Pons (tissue), 1 donor: ENCODE measurements around the gene DUSP23.

ENCODE experiments used
- DNase-seq: peaks from one replicate; pipeline ENCODE4 v3.0.0-alpha.2; 2016; ENCODE audit warnings: low spot score

Gene DUSP23

GRCh38 chr1:159780583-159781582 is at the start of gene DUSP23:
Gene DUSP23 (plus strand): TSS chr1:159780962. CDS start chr1:159781101, 139 bp downstream.
- peak; percentile 95 for DNase-seq

DNA sequence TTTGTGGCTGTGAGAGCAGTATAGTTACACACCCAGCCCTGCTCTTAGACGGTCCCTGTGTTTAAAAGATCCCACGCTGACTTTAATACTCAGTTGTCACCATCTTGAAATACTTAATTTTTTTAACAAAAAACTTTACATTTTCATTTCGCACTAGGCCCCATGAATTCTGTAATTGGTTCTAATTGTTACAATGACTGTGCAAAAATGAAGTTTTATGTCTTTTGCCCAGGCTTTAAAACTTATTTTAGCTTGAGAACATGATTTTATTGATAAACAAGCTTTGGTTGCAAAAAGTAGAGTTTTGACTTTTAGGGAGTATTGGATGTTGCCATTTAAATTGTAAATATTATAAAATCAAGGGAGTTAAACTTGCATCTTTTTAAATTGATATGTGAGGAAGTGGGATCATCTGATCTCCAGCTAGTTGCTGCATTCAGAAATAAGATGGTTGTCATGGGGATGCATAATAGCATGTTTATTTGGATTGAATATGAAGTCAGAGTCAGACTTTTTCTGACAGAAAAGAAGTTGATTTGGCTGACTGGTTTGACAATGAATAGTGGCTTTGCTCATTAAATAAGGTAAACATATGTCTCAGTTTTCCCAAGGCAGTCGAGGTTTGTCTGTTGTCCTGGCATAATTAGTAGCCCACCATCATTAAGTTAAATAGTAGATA is 43.4 kb upstream of the DUSP23 start:
- DNase-seq = no peak

DNA sequence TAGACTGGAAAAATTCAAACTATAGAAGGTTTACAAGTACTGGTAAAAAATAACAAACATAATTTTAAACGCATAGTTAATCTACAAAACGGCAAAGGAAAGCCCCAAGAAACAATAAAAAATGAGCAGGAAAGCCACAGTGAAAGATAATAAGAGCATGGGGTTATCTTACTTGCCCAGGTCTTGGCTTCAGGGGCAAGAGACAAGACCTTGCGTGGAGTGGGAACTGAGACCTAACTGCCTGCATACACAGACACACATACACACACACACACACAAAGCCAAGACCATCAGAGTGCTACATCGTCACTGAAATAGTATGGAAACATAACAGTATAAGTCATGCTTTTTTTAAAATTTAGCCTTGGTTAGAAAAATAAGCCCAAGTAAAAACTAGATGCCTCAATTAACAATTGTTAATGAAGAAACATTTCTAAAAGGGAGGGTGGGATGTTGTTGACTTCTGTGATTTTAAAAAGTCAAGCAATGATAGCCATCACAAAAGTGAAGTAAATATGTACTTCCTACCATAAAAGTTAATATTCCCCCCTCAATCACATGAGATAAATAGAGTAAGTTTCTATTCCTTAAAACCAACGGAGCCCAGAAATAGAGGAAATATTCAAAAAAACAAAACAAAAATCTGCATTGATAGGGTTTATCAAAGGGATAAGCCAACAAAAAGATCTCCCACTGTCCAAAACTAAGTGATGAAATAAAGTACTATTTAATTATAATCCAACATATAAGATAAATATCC is 36.9 kb upstream of the DUSP23 start:
- DNase-seq = no peak

GRCh38 chr1:159746666-159747065 is 34.1 kb upstream of the DUSP23 start:
- DNase-seq = no peak

DNA sequence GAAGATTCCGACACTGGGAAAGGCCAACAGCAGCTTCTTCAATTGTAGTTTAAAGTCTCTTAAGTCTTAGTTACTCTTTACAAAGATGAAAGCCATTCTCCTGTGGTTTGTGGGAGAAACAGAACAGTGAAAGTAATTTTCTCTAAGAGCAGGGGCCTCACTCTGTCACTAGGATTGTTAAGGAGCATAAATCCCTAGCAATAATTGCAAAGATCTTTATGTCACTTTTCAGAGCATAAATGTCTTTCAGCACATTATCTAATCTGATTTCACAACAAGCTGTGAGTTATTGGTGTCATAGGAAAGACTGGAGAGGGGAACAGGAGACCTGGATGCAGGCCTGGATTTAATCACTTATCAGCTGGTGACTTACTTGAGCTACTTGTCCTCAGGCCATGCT is 32.4 kb upstream of the DUSP23 start:
- no peak for DNase-seq

DNA sequence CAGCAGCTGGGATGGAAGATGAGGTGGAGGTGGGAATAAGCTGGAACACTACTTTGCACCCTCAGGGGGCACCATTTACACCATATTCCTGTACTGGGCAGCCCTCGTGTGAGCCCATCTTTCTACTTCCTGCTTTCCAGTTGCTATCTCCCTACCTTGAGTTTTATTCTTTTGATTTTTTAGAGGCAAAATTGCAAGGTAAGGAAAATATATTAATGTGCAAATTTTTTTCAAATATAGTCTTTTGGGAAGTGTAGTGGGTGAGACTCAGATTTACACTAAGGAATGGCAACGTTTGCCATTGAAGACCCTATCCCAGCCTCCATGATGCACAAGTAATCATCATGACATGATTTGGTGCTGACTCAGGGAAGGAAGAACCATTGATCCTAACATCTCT is 31.1 kb upstream of the DUSP23 start:
- no peak for DNase-seq

- DNase-seq = no peak
Observed at GRCh38 chr1:159750621-159751020, 30.1 kb upstream of the DUSP23 start.

DNA sequence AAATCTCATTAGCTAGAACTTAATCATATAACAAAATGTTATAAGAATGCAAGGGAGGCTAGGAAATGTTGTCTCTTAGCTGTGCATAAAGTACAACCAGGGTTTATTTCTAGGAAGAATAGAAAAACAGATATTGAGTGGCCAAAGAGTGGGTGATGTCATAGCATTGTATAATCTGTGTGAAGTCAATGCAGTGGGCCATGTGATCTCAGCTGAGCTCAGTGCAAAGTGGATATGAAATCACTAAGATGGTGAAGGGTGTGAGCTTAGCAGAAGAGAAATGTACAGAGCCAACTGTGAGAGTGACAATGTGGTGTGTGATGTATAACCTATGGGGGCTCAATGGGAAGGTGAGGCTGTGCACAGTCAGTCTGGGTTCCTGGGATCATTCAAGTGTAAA is 29.7 kb upstream of the DUSP23 start:
- DNase-seq = no peak

DNA sequence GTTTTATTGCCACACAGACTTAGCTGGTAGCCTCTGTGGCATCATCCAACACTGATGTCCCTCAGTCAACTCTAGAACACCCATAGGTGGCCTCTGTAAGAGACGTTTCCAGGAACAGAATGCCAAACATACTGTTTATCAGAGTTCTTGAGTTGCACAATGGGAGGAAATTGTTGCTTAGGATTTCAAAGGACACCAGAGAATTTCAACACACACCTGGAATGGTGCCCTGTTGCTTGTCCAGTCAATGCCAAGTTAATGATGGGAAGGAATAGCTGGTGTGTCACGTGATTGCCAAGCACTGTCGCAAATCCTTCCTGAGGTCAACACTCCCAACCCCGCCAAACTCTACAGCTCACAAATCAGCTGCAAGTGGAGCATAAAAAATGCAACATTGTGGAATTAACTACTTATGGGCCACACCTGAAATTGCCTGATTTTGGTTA is 28.6 kb upstream of the DUSP23 start:
- no peak for DNase-seq

GRCh38 chr1:159753386-159753785 is 27.4 kb upstream of the DUSP23 start:
- DNase-seq = no peak

- DNase-seq = no peak
Observed at GRCh38 chr1:159755451-159756007, 25.2 kb upstream of the DUSP23 start.

DNA sequence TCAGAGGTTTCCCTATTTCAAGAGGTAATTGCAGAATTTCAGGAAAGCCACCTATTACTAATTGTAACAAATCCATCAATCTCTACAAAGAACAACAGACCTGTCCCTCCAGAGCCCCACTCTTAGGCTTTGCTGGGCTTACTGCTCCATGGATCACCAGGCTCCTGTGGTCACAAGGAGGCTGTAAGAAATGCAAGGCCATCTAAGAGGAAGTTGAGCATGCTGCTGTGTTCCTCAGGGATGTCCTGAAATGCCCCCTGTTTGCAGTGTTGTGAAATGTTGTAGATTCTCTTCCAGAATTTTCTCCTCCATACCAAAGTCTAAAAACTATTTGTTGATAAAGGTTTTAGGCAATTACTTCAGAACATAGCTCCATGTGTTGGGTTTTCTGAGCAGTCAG is 24.4 kb upstream of the DUSP23 start:
- DNase-seq = peak; percentile 33

DNA sequence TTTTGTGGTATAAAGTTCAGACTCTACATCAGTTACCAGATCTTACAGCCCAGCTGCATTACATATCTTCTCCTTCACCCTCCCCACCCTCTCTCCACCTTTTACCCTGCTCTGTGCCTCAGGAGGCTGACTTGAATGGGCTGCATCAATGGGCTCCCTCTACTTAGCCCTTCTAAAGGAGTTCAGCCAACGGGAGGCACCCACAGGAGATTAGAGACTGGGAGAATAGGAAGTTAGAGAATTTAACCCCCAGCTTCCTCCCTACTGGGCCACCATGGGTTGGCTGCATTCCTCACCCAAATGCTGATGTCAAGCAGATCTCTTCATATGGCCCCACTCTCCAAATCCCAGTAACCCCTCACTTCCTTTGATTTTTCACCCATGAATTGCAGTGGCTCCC is 17.1 kb upstream of the DUSP23 start:
- no peak for DNase-seq

DNA sequence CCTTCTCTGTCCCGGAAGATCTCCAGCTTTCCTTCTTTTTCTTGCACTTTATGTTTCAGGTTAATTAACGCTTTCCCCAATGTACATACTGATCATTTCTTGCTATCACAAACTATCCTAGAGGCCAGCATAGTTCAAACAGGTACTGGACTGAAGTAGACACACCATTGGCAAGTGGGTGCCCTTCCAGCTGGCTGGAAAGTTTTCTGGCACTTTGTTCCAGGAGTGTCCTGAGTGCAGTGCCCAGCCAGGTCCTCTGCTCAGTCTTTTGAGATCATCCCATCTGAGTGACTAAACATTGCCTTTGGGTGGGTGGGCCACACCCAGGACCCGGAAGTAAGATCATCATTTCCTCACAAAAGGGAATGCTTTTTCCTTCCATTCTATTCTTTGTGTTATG is 15.0 kb upstream of the DUSP23 start:
- no peak for DNase-seq

- no peak for DNase-seq
Observed at GRCh38 chr1:159771127-159771895, 9.5 kb upstream of the DUSP23 start.

DNA sequence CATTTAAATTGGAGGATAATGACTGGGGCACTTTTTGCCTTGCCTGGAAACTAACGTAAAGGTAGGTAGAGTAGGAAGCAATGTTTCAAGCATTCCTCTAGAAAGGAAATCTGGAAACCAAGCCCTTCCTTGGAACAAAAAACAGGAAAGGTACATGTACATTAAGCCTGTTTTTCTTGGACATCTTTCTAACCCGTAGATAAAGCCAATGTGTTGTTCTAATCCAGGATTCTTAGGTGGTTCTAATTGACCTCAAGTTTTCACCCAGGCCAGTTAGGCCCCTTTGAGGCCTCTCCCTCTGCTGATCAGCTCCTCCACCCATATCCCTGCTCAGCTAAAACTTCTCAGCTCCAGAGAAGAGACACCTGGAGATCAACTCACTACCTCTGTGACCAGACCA is 6.3 kb upstream of the DUSP23 start:
- no peak for DNase-seq

GRCh38 chr1:159775716-159776115 is 5.0 kb upstream of the DUSP23 start:
- no peak for DNase-seq

DNA sequence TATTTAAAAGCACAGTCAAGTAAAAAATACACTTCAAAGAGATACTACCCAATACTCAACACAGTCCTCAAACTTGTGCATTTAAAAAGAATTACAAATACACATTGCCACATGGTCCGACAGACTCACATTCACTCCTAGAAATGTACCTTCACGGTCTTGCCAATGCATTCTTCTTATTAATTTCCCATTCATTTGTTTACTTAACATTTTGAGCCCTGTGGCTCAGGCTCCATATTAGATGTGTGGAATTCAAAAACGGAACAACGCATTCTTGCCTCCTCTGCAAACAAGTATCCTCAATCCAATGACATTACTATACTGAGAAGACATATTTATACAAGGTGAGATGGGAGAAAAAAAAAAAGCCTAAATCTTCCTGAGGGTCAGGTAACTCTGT is 2.5 kb upstream of the DUSP23 start:
- no peak for DNase-seq

DNA sequence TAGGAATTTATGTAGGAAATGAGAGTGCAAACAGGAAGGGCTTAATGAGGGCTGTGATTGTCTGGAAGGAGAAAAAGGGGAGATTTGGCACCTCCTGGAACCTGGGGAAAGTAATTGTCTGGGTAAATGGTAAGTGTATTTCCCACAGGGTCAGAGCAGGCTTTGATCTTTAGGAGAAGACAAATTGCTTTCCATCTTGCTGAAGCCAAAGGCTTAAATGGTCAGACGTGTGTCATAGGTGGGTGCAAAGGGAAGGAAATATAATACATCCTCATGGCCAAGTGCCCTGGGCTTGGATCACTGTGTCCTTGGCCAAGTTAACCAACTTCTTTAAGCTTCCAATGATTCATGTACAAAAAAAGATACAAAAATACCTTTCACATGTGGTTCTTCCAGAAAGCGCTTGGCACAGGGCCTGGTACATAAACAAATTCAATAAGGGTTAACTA is 1.3 kb upstream of the DUSP23 start:
- DNase-seq = no peak

- no peak for DNase-seq
Observed at GRCh38 chr1:159781992-159782391, 1.2 kb downstream of the DUSP23 start.

- no peak for DNase-seq
Observed at GRCh38 chr1:159783724-159784123, 3.0 kb downstream of the DUSP23 start.
